SK-N-SH (cell line): ENCODE data around the gene RIMS4. TPM values are rescaled to one million over a fixed set of nuclear protein-coding genes. Genes with fewer than 3 reads are reported as not detected.

ENCODE experiments used
- CTCF ChIA-PET: fragments of 300-600, 350-600 bp; formaldehyde crosslinking; extraction: SDS; loops from one replicate; lab custom pipeline; 2021; lab: Yijun Ruan, JAX
- POLR2A ChIA-PET: fragments of 350-600 bp; sonication (Branson Sonifier 250); formaldehyde crosslinking; extraction: SDS; loops from one replicate; lab custom pipeline; 2020; ENCODE audit warnings: antibody characterized with exemption, inconsistent platforms; lab: Yijun Ruan, JAX
- DNase-seq: peaks from one replicate; pipeline ENCODE4 v3.0.0; 2012
- H2AFZ ChIP-seq: fragments of 200-600 bp; sonication (generic); 2 replicates; pipeline ENCODE4 v1.8.1; 2016; ENCODE audit warnings: antibody characterized with exemption, mild to moderate bottlenecking, low read depth
- H3F3A ChIP-seq: fragments of 200-600 bp; sonication (generic); replicated peaks from 2 replicates; pipeline ENCODE3; 2016; ENCODE audit warnings: antibody characterized with exemption, mild to moderate bottlenecking; ENCODE audit not compliant: insufficient read depth
- H3K27ac ChIP-seq, 2 experiments: fragments of 200-500 bp in 1 of 2; fragments of 200-600 bp in 1 of 2; sonication (Bioruptor generic) in 1 of 2; sonication (generic), shearing (Covaris generic) in 1 of 2; 2 replicates each; pipeline versions ENCODE4 v1.5.1 to v1.6.1; 2014 to 2016; ENCODE audit warnings: low read depth in 2 of 2, inconsistent platforms in 1 of 2, low read length in 1 of 2, mild to moderate bottlenecking in 1 of 2, mixed read lengths in 1 of 2
- H3K27me3 ChIP-seq: fragments of 200-600 bp; sonication (generic), shearing (Covaris generic); 2 replicates; pipeline ENCODE4 v1.6.1; 2016; ENCODE audit warnings: mixed run types; ENCODE audit not compliant: insufficient read depth
- H3K36me3 ChIP-seq, 2 experiments: fragments of 200-500 bp in 1 of 2; fragments of 200-600 bp in 1 of 2; sonication (Bioruptor generic) in 1 of 2; sonication (generic) in 1 of 2; replicated peaks in 1 of 2; 2 replicates each; pipeline versions ENCODE3 to v1.5.1; 2014 to 2016; ENCODE audit warnings: low read length in 1 of 2, mild to moderate bottlenecking in 1 of 2; ENCODE audit not compliant: insufficient read depth in 2 of 2, control insufficient read depth in 1 of 2
- H3K4me1 ChIP-seq, 2 experiments: fragments of 200-500 bp in 1 of 2; fragments of 200-600 bp in 1 of 2; sonication (Bioruptor generic) in 1 of 2; sonication (generic), shearing (Covaris generic) in 1 of 2; 2 replicates each; pipeline versions ENCODE4 v1.5.1 to v1.6.1; 2014 to 2016; ENCODE audit warnings: low read depth in 1 of 2, low read length in 1 of 2, mixed run types in 1 of 2; ENCODE audit not compliant: insufficient read depth in 2 of 2, control insufficient read depth in 1 of 2
- H3K4me2 ChIP-seq: fragments of 200-600 bp; sonication (generic), shearing (Covaris generic); 2 replicates; pipeline ENCODE4 v1.6.1; 2017; ENCODE audit warnings: mixed run types
- H3K4me3 ChIP-seq, 2 experiments: fragments of 200-500 bp in 1 of 2; fragments of 200-600 bp in 1 of 2; sonication (Bioruptor generic) in 1 of 2; sonication (generic), shearing (Covaris generic) in 1 of 2; 2 replicates each; pipeline versions ENCODE4 v1.5.1 to v1.8.1; 2014 to 2016; ENCODE audit warnings: low read depth in 2 of 2, inconsistent platforms in 1 of 2, low read length in 1 of 2, mild to moderate bottlenecking in 1 of 2, mixed read lengths in 1 of 2, moderate library complexity in 1 of 2
- H3K79me2 ChIP-seq: fragments of 200-600 bp; sonication (generic); 2 replicates; pipeline ENCODE4 v1.8.1; 2017; ENCODE audit warnings: mild to moderate bottlenecking; ENCODE audit not compliant: insufficient read depth
- H3K9ac ChIP-seq: fragments of 200-600 bp; sonication (generic); 2 replicates; pipeline ENCODE4 v1.6.1; 2017; ENCODE audit warnings: mixed run types
- H3K9me2 ChIP-seq: fragments of 200-600 bp; sonication (generic); 2 replicates; pipeline ENCODE4 v1.6.1; 2017; ENCODE audit warnings: mixed run types
- H3K9me3 ChIP-seq: fragments of 200-600 bp; sonication (generic); 2 replicates; pipeline ENCODE4 v1.6.1; 2017; ENCODE audit warnings: mixed run types, mild to moderate bottlenecking, moderate library complexity
- H4K20me1 ChIP-seq: fragments of 200-600 bp; sonication (generic); 2 replicates; pipeline ENCODE4 v1.6.1; 2017; ENCODE audit warnings: mild to moderate bottlenecking, mixed run types; ENCODE audit not compliant: insufficient read depth
- ELF1 ChIP-seq: IDR thresholded peaks from 2 replicates; pipeline ENCODE4 v1.4.0; 2012
- EP300 ChIP-seq, 2 experiments: IDR thresholded peaks; 2 replicates each; pipeline versions ENCODE4 v1.4.0 to v1.6.1; 2012; ENCODE audit warnings: borderline replicate concordance in 1 of 2, low read depth in 1 of 2, low read length in 1 of 2
- FOSL2 ChIP-seq: IDR thresholded peaks from 2 replicates; pipeline ENCODE4 v1.4.0; 2012; ENCODE audit warnings: low read depth, mild to moderate bottlenecking, moderate library complexity, borderline replicate concordance
- JUND ChIP-seq: IDR thresholded peaks from 2 replicates; pipeline ENCODE4 v1.4.0; 2012
- NRF1 ChIP-seq: IDR thresholded peaks from 2 replicates; pipeline ENCODE4 v1.6.1; 2012; ENCODE audit warnings: low read depth, mild to moderate bottlenecking, low read length
- PBX3 ChIP-seq: IDR thresholded peaks from 2 replicates; pipeline ENCODE4; 2012
- POLR2AphosphoS5 ChIP-seq: IDR thresholded peaks from 2 replicates; pipeline ENCODE4 v1.6.1; 2012; ENCODE audit warnings: low read depth, low read length
- RAD21 ChIP-seq: IDR thresholded peaks from 2 replicates; pipeline ENCODE4 v1.6.1; 2012; ENCODE audit warnings: mild to moderate bottlenecking, low read length
- RCOR1 ChIP-seq: fragments of 150-350 bp; IDR thresholded peaks from 2 replicates; pipeline ENCODE4 v1.6.1; 2017; ENCODE audit warnings: antibody characterized with exemption, low read length
- REST ChIP-seq: IDR thresholded peaks from 2 replicates; pipeline ENCODE4 v1.6.1; 2012; ENCODE audit warnings: mild to moderate bottlenecking, low read depth, low read length, moderate library complexity
- RFX5 ChIP-seq: IDR thresholded peaks from 2 replicates; pipeline ENCODE4 v1.6.1; 2012; ENCODE audit warnings: mild to moderate bottlenecking, improper control_type of control experiment, low read length
- SIN3A ChIP-seq: IDR thresholded peaks from 2 replicates; pipeline ENCODE4 v1.6.1; 2012; ENCODE audit warnings: low read depth, mild to moderate bottlenecking, low read length, moderate library complexity, borderline replicate concordance
- TAF1 ChIP-seq: IDR thresholded peaks from 2 replicates; pipeline ENCODE4 v1.6.1; 2012; ENCODE audit warnings: low read depth, mild to moderate bottlenecking, low read length, moderate library complexity, borderline replicate concordance
- TEAD4 ChIP-seq: IDR thresholded peaks from 2 replicates; pipeline ENCODE4 v1.4.0; 2012; ENCODE audit warnings: mild to moderate bottlenecking, borderline replicate concordance; ENCODE audit not compliant: insufficient read depth
- WGBS: methylation state at CpG from one replicate; pipeline ENCODE4 v1.1.6; 2017; ENCODE audit warnings: low lambda C conversion rate; 5-methylcytosine and 5-hydroxymethylcytosine counted together
- polyA plus RNA-seq, 3 experiments: library from polyadenylated mRNA; depleted of rRNA; stranded (reverse); fragments of >200 nt; gene quantifications; 2 replicates each; pipeline ENCODE4 v1.2.3, GENCODE V29; 2012

The RIMS4 gene
- polyA plus RNA-seq, 1 of the 3 experiments (the other 2 are of a cell fraction) = 0.13 TPM

- Histone ChIP-seq H3K36me3 (no peaks in the 10 kb centered on the region), H2AFZ (no peak overlapping the region), H3K9me2 (no peaks in the 10 kb centered on the region), H3K9me3 (no peaks in the 10 kb centered on the region), H3K27ac (no peak overlapping the region)
- DNase-seq = no peak
- POLR2A ChIA-PET = no interaction called here
- TF ChIP-seq ELF1 = no peak
- TF ChIP-seq, all 33 proteins: peak for 0
- H3K27me3 ChIP-seq = peaks cover 26% of the 10 kb centered on the region; the same call in 1 of the 2 replicates
- no peak overlapping the region for H3K4me3 ChIP-seq
- no peaks in the 10 kb centered on the region for H3K79me2 ChIP-seq
- H4K20me1 ChIP-seq = no peaks in the 10 kb centered on the region
- H3K9ac ChIP-seq = no peak overlapping the region
- 53% methylated on average over 5 of the region's 5 CpGs for WGBS
- no peaks in the 10 kb centered on the region for H3F3A ChIP-seq
- CTCF ChIA-PET = no interaction called here
- no peak overlapping the region for H3K4me2 ChIP-seq
- H3K4me1 ChIP-seq = peaks cover 0 to 28% of the 10 kb centered on the region in 2 experiments; a peak in 1 of 4 replicates
Observed at GRCh38 chr20:44769481-44769863, 40.9 kb downstream of the RIMS4 start.

DNA sequence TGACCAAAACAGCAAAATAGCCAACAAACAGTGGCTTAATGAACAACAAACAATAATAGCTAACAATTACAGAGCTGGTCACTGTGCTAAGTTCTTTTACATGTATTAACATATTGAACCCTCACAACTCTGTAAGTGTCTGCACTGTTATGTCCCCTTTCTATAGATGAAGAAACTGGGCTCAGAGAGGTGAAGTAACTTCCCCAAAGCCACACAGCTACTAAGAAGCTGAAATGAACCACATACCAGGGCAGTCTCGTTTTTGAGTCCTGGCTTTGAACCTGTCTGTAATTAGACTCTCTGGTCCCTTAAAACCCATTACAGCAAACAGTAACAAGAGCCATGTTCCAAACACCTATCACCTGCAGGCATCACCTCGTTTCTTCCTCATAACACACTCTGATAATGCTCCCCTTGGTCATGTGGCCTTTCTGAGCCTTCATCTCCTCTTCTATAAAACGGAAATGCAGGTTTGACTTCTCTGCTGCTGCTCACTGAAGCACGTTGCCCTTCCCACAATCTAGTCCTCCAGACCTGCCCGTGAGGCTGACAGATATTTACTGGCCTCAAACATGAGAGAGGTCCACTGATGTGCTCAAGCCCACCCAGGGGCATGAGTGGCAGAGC, 41.4 kb downstream of the RIMS4 start:
- CTCF ChIA-PET = interaction anchor here (1.2 to 12.2 kb wide), 3 partner anchors 8 to 31 kb away, joined by 4 to 110 read pairs (median 4); partner anchors contain the start of gene KCNK15
- Histone ChIP-seq H3K36me3 (no peaks in the 10 kb centered on the region), H4K20me1 (no peaks in the 10 kb centered on the region), H2AFZ (no peak overlapping the region), H3K4me1 (peaks cover 0 to 29% of the 10 kb centered on the region in 2 experiments; a peak in 1 of 4 replicates), H3K79me2 (no peaks in the 10 kb centered on the region), H3K27me3 (peaks cover 26% of the 10 kb centered on the region; the same call in 1 of the 2 replicates), H3K9me2 (no peaks in the 10 kb centered on the region), H3K9ac (no peak overlapping the region), H3K27ac (no peak overlapping the region), H3F3A (no peaks in the 10 kb centered on the region), H3K4me3 (no peak overlapping the region), H3K4me2 (no peak overlapping the region), H3K9me3 (no peaks in the 10 kb centered on the region)
- DNase-seq = no peak
- TF ChIP-seq NRF1 (no peak), REST (no peak), SIN3A (no peak), RFX5 (no peak), POLR2AphosphoS5 (no peak), PBX3 (no peak), RCOR1 (no peak), FOSL2 (no peak), JUND (no peak), TAF1 (no peak), TEAD4 (no peak), RAD21 (no peak), EP300 (IDR thresholded peaks at IDR 0.05; ENCODE audit: borderline replicate concordance in 1 of 2, low read depth in 1 of 2, low read length in 1 of 2) (no peak)
- 26% methylated on average over 5 of the region's 5 CpGs for WGBS
- POLR2A ChIA-PET = no interaction called here
